HepG2 (cell line): Measurements from ENCODE around the gene AKR1C4. TPM values are rescaled to one million over a fixed set of nuclear protein-coding genes. Genes with fewer than 3 reads are reported as not detected.

Source experiments
- CREM ChIP-seq, 2 experiments: sonication (generic) in 1 of 2; formaldehyde crosslinking in 1 of 2; IDR thresholded peaks; 2 replicates each; pipeline versions ENCODE4 v1.4.0 to v1.6.1; 2016 to 2020; ENCODE audit warnings: antibody characterized with exemption in 1 of 2, mild to moderate bottlenecking in 1 of 2, missing genetic modification reagents in 1 of 2
- NFE2L1 ChIP-seq: sonication (generic); formaldehyde crosslinking; IDR thresholded peaks from 2 replicates; pipeline ENCODE4 v1.4.0; 2020; ENCODE audit warnings: missing genetic modification reagents, mild to moderate bottlenecking, borderline replicate concordance
- PCBP2 ChIP-seq: fragments of 200-400 bp; formaldehyde crosslinking; optimal IDR thresholded peaks from 2 replicates; pipeline ENCODE3; 2018; ENCODE audit warnings: low read length, low read depth; ENCODE audit not compliant: poor library complexity, severe bottlenecking
- ZBTB8A ChIP-seq: sonication (generic); formaldehyde crosslinking; IDR thresholded peaks from 2 replicates; pipeline ENCODE4 v1.4.0; 2020; ENCODE audit warnings: mild to moderate bottlenecking, low read depth, missing genetic modification reagents, borderline replicate concordance
- polyA plus RNA-seq, 8 experiments: library from polyadenylated mRNA; depleted of rRNA in 3 of 8; stranded (reverse) in 7 of 8; unstranded in 1 of 8; fragments of >200 nt; fragmentation: Illumina TruSeq in 4 of 8; extraction: Trizol in 4 of 8; gene quantifications; 2 replicates each; pipeline versions ENCODE4 v1.2.1 to v1.2.3, GENCODE V29; 2011 to 2016; ENCODE audit warnings: low read depth in 4 of 8, missing spikeins in 1 of 8, mixed read lengths in 1 of 8; ENCODE audit not compliant: insufficient read depth in 1 of 8
- total RNA-seq, 5 experiments: library from RNA; depleted of rRNA; stranded (reverse); fragments of >200 nt; fragmentation: Illumina TruSeq; extraction: Trizol; gene quantifications; 2 replicates each; pipeline ENCODE4 v1.2.3, GENCODE V29; 2016; ENCODE audit warnings: low read depth in 1 of 5
- TF ChIP-seq, protein P1 (sequence below): sonication (generic); formaldehyde crosslinking; IDR thresholded peaks from 2 replicates; pipeline ENCODE4 v1.4.0; 2020; ENCODE audit warnings: missing genetic modification reagents, mild to moderate bottlenecking, borderline replicate concordance
- TF ChIP-seq, protein P2 (sequence below): sonication (generic); formaldehyde crosslinking; IDR thresholded peaks from 2 replicates; pipeline ENCODE4 v1.8.1; 2023; ENCODE audit warnings: missing genetic modification reagents, mild to moderate bottlenecking, borderline replicate concordance
- TF ChIP-seq, protein P3 (sequence below): sonication (generic); formaldehyde crosslinking; conservative IDR thresholded peaks from 2 replicates; pipeline ENCODE4 v1.4.0; 2020; ENCODE audit warnings: missing genetic modification reagents

Gene AKR1C4
- total and polyA plus RNA-seq, 2 of the 13 experiments (the other 11 are each of a cell fraction or from before 2014, with no cell fraction given): 0.18 to 1.3 TPM

DNA sequence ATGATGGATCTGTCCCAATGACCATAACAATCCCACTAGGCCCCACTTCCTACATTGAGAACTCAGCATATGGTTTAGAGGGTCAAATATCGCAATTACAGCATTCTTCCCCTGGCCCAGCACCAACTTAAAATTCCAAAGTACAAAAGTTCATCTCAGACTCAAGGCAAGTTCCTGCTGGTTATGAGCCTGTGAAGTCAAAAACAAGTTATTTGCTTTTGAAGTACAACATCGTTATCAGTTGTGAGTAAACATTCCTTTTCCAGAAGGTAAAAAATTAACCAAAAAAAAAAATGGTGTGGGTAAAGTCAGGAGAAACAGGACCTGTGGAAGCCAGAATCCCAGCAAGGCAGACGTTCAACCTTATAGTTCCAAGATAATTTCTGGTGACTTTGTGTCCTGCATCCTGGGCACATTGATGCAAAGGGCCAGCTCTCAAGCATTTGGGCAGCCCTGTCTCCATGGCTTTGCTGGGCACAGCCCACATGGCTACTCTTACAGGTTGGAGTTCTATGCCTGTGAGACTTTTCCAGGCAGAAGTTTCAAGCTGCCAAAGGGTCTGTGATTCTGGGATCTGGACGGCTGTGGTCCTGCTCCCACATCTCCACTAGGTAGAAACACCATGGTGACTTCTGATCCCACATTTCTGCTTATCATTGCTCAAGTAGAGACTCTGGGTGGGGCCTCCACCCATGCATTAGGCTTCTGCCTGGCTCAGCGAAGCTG is 49.2 kb upstream of the AKR1C4 start (continued):
- TF ChIP-seq, protein P1, sequence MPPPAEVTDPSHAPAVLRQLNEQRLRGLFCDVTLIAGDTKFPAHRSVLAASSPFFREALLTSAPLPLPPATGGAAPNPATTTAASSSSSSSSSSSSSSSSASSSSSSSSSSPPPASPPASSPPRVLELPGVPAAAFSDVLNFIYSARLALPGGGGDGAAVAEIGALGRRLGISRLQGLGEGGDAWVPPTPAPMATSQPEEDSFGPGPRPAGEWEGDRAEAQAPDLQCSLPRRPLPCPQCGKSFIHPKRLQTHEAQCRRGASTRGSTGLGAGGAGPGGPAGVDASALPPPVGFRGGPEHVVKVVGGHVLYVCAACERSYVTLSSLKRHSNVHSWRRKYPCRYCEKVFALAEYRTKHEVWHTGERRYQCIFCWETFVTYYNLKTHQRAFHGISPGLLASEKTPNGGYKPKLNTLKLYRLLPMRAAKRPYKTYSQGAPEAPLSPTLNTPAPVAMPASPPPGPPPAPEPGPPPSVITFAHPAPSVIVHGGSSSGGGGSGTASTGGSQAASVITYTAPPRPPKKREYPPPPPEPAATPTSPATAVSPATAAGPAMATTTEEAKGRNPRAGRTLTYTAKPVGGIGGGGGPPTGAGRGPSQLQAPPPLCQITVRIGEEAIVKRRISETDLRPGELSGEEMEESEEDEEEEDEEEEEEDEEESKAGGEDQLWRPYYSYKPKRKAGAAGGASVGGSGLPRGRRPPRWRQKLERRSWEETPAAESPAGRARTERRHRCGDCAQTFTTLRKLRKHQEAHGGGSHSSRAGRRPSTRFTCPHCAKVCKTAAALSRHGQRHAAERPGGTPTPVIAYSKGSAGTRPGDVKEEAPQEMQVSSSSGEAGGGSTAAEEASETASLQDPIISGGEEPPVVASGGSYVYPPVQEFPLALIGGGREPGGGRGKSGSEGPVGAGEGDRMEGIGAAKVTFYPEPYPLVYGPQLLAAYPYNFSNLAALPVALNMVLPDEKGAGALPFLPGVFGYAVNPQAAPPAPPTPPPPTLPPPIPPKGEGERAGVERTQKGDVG (CRISPR knock-in tag): no peak
- TF ChIP-seq ZBTB8A (CRISPR knock-in tag) (no peak), NFE2L1 (CRISPR knock-in tag) (no peak), CREM (IDR thresholded peaks at IDR 0.05) (peak; percentile 96), CREM (CRISPR knock-in tag; IDR thresholded peaks at IDR 0.05) (no peak), PCBP2 (no peak)
- TF ChIP-seq, protein P2, sequence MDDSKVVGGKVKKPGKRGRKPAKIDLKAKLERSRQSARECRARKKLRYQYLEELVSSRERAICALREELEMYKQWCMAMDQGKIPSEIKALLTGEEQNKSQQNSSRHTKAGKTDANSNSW (CRISPR knock-in tag): no peak
- TF ChIP-seq, protein P3, sequence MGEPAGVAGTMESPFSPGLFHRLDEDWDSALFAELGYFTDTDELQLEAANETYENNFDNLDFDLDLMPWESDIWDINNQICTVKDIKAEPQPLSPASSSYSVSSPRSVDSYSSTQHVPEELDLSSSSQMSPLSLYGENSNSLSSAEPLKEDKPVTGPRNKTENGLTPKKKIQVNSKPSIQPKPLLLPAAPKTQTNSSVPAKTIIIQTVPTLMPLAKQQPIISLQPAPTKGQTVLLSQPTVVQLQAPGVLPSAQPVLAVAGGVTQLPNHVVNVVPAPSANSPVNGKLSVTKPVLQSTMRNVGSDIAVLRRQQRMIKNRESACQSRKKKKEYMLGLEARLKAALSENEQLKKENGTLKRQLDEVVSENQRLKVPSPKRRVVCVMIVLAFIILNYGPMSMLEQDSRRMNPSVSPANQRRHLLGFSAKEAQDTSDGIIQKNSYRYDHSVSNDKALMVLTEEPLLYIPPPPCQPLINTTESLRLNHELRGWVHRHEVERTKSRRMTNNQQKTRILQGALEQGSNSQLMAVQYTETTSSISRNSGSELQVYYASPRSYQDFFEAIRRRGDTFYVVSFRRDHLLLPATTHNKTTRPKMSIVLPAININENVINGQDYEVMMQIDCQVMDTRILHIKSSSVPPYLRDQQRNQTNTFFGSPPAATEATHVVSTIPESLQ (CRISPR knock-in tag): 0 out of 2 replicates have a peak, but pooled peaks have one; percentile 44
